T-helper 22 cell (primary cell): Measurements from ENCODE around the gene PRR29.

Experiments
- DNase-seq: peaks from one replicate; pipeline ENCODE4 v3.0.0-alpha.2; 2020; ENCODE audit warnings: low read depth

PRR29 gene

GRCh38 chr17:63998050-63998720 is at the start of gene PRR29:
Gene PRR29, plus strand, starts transcription at chr17:63998351. Its CDS starts 14 bp downstream, at chr17:63998365.
- peak; percentile 62 for DNase-seq

- no peak for DNase-seq
These were observed 49.6 kb upstream of the PRR29 start for GRCh38 chr17:63948521-63948920.

- no peak for DNase-seq
These were observed 48.4 kb upstream of the PRR29 start for GRCh38 chr17:63949576-63950250.

- no peak for DNase-seq
These were observed 46.9 kb upstream of the PRR29 start for GRCh38 chr17:63950940-63951907.

GRCh38 chr17:63954402-63955063 is 43.6 kb upstream of the PRR29 start:
- no peak for DNase-seq

GRCh38 chr17:63955232-63955631 is 42.9 kb upstream of the PRR29 start:
- DNase-seq: no peak

GRCh38 chr17:63955791-63956190 is 42.4 kb upstream of the PRR29 start:
- no peak for DNase-seq

- DNase-seq: no peak
These were observed 41.7 kb upstream of the PRR29 start for GRCh38 chr17:63956296-63956920.

GRCh38 chr17:63960006-63960405 is 38.1 kb upstream of the PRR29 start:
- DNase-seq: no peak

GRCh38 chr17:63960430-63960829 is 37.7 kb upstream of the PRR29 start:
- no peak for DNase-seq

GRCh38 chr17:63961355-63962212 is 36.6 kb upstream of the PRR29 start:
- DNase-seq: peak; percentile 39

GRCh38 chr17:63962298-63962744 is 35.8 kb upstream of the PRR29 start:
- no peak for DNase-seq

- no peak for DNase-seq
These were observed 35.0 kb upstream of the PRR29 start for GRCh38 chr17:63963123-63963522.

- no peak for DNase-seq
These were observed 31.4 kb upstream of the PRR29 start for GRCh38 chr17:63966646-63967264.

GRCh38 chr17:63967953-63968352 is 30.2 kb upstream of the PRR29 start:
- no peak for DNase-seq

GRCh38 chr17:63969278-63969677 is 28.9 kb upstream of the PRR29 start:
- DNase-seq: no peak

GRCh38 chr17:63972796-63973195 is 25.4 kb upstream of the PRR29 start, which contains the start of gene SCN4A:
Gene SCN4A, minus strand, starts transcription at chr17:63972918. Its CDS starts 77 bp downstream, at chr17:63972841.
- no peak for DNase-seq

- DNase-seq: no peak
These were observed 24.9 kb upstream of the PRR29 start for GRCh38 chr17:63973247-63973646.

- no peak for DNase-seq
These were observed 24.1 kb upstream of the PRR29 start for GRCh38 chr17:63973930-63974593.
